Head of caudate nucleus (tissue), 42 donors: Measurements from ENCODE around the gene ZNF688.
A peak's percentile ranks its signal among the peaks of the same experiment; 100 is the strongest.
"Not testable (repeated sequence)": the region's sequence is repeated elsewhere in the genome, so short reads cannot be mapped to it uniquely, and the experiment has no call there.

Experiments
- DNase-seq, 42 donors: peaks; one replicate each; pipeline versions ENCODE4 v3.0.0 to v3.0.0-alpha.2; 2020 to 2021; ENCODE audit warnings: mixed read lengths in 7 of 42
- intact Hi-C: fragments of 100-400 bp; cut with DNase I; formaldehyde crosslinking; loops from one replicate; pipeline ENCODE4 v1.15.0; 2022

Gene ZNF688

DNA sequence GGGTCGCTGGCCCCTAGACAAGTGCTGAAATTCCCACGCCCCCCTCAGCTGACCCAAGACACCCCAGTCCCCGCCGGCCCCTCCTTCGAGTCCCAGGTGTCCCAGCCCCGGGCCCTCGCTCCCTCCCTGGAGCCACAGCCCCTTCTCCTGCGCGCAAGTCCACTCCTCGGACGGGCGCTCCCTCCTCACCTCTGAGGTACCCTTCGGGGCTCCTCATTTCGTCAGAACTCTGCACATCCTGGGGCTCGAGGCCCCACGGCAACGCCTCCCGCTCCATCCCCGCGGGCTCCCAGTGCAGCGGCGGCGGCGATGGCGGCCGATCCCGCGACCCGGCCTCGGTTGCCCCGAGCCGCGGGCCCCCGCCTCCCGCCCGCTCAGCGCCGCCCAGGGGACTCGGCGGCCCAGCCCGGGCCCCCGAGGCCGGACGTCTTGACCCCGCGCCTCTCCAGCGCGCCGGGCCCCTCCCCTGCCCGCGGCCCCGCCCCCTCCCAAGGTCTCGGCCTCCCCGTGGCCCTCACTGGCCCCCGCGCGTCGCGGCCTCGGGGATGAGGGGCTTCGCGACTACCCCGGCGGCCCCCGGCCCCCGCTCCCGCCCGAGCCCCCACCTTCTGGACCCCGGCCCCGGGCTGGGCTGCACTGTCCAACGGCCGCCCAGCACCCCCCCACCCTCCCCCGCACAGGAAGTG is 45.2 kb downstream of the ZNF688 start, which contains the start of gene ZNF768:
Gene ZNF768 (minus strand): TSS at position 430 of the 686 bp plus-strand sequence. CDS start 153 bp downstream, at position 277.
- intact Hi-C loops, result loop anchor here (5.0 kb wide), 1 partner anchor 79 kb away; the partner anchor contains the start of gene SEPHS2
- peak in 27 of 42 donors; percentile 10 to 81 (median 46) for DNase-seq

DNA sequence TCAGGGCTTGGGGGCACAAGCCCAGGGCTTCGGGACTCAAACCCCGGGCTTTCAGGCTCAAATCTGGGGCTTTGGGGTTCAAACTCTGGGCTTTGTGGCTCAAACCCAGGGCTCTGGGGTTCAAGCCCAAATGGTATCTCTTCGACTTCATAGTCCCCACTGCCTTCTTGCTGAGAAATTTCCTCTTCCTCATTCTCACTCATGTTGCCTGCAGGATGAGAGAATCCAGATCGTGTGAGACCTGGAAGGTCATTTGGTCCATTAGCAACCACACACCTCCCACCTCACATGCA is 45.7 kb downstream of the ZNF688 start:
- intact Hi-C loops, result loop anchor here (5.0 kb wide), 1 partner anchor 78 kb away; the partner anchor contains the start of gene SEPHS2
- no peak for DNase-seq

DNA sequence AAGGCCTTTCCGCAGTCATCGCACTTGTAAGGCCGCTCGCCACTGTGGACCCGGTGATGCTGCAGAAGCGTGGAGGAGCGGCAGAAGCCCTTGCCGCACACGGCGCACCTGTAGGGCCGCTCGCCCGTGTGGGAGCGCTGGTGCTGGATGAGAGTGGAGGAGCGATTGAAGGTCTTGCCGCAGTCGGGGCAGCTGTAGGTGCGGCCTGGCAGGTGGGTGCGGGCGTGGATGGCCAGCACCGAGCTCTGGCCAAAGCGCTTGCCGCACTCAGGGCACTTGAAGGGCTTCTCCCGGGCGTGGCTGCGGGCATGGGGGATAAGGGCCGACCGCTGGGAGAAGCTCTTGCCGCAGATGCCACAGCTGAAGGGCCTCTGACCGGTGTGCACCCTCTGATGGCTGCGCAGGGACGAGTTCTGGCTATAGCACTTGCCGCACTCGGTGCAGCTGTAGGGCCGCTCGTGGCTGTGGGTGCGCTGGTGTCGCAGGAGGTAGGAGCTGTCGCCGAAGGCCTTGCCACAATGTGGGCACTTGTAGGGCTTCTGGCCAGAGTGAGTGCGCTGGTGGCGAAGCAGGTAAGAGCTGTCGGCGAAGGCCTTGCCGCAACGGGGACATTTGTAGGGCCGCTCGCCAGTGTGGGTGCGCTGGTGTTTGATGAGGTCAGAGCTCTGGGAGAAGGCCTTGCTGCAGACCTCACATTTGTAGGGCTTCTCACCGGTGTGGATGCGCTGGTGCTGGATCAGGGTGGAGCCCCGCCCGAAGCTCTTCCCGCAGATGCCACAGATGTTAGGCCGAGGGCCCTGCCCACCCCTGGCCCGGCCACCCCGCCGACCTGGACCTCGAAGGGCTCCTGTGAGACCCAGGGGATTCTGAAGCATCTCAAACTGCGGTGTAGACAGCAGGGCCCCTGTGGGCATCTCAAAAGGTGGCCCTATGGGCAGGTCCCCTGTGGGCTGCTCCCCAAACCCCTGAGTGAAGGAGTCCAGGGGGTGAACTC is 46.6 kb downstream of the ZNF688 start:
- DNase-seq, result no peak

DNA sequence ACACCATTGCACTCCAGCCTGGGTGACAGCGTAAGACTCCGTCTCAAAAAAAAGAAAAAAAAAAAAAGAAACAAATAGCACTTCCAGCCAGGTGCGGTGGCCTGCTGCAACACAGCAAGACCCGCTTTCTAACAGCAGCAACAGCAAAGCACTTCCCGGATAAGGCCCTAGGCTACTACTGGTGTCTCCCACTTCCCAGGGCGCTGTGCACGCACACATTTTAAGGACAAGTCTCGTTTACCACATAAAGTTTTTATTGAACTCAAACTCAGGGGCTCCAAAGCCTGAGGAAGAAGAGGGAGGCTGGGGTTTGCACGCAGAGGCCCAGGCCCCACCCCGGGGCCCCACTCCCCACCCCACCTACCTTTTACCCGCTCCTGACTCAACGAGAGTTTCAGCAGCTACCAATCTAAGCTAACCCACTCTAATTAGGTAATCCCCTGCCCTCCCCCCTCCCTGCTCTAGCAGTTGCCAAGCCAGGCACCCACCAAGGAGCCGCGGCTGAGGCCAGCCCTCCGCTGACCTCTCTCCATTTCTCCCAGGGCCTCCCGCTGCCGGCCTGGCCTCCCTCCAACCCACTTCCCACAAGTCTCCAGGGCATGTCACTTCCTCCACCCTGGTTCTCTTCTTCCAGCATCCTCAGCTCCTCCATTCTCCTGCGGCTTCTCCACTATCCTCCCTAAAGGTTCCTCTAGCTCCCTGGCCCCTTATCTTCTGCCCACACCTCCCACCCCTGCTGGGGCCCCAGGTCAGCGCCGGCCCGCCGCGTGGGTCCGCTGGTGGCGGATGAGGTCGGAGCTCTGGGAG is 47.5 kb downstream of the ZNF688 start:
- intact Hi-C loops, result no loop called here
- peak in 2 of 42 donors; percentile 20 to 30 for DNase-seq

More for the DNA sequence above, 46.6 kb downstream of the ZNF688 start:
- intact Hi-C loops, result loop anchor here (5.0 kb wide), 1 partner anchor 78 kb away; the partner anchor contains the start of gene SEPHS2

DNA sequence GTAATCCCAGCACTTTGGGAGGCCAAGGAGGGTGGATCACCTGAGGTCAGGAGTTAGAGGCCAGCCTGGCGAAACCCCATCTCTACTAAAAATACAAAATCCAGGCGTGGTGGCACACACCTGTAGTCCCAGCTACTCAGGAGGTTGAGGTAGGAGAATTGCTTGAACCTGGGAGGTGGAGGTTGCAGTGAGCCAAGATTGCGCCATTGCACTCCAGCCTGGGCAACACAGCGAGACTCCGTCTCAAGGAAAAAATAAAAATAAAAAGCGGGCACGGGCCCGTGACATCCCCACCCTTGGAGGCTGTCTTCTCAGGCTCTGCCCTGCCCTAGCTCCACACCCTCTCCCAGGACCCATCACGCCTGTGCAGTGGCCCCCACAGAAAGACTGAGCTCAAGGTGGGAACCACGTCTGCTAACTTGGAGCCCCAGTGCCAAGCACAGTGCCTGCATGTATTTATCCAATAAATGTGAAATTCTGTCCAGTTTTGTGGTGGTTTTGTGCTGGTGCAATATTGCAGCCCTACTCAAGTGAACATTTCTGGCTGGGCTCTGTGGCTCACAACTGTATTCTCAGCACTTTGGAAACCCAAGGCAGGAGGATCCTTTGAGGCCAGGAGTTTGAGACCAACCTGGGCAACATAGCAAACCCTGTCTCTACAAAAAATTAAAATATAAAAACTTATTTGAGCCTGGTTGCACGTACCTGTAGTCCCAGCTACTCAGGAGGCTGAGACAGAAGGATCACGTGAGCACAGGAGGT is 48.6 kb downstream of the ZNF688 start:
- intact Hi-C loops, result not testable (repeated sequence)

DNA sequence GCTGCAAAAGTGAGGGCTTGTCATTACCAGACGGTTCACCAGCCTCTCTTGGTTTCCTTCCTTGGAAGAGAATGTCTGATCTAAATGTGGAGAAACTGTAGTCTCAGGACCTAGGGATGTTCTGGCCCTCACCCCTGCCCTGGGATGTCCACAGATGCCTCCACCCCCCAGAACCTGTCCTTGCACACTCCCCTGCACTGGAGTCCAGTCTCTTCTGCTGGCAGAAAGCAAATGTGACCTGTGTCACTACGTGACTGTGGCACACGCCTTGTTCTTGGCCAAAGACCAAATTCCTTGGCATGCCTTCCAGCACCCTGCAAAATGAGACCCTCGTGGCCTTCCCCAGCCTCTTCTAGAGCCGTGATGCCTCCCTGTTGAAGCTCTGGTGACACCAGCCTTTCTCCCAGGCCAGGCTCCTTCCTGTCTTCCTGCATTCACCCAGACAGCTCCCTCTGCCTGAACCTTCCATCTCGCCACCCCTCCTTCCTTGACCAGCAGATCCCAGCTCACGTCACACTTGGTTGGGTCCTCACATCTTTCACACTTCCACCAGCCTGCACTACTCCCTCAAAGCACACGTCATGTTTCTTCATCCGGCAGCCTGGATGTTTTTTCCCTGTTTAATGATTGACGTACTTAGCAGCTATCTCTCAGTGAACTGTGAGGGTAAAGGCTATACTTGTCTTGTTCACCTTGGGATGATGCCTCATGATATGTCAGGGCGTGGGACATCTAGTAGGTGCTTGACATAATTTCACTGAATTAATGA is 49.5 kb downstream of the ZNF688 start:
- DNase-seq, result peak in 4 of 42 donors; percentile 19 to 52 (median 32)
- intact Hi-C loops, result no loop called here

More for the DNA sequence above, 48.6 kb downstream of the ZNF688 start:
- not testable (repeated sequence) for DNase-seq

DNA sequence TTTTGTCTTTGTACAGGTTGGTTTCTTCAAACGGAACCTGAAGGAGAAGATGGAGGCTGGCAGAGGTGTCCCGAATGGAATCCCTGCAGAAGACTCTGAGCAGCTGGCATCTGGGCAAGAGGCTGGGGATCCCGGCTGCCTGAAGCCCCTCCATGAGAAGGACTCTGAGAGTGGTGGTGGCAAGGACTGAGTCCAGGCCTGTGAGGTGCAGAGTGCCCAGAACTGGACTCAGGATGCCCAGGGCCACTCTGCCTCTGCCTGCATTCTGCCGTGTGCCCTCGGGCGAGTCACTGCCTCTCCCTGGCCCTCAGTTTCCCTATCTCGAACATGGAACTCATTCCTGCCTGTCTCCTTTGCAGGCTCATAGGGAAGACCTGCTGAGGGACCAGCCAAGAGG is 50.0 kb downstream of the ZNF688 start:
- DNase-seq, result no peak
- intact Hi-C loops, result no loop called here
